ENCODE measurements around the gene MBTPS2.
"Not testable (repeated sequence)": the region's sequence is repeated elsewhere in the genome, so short reads cannot be mapped to it uniquely, and the experiment has no call there.

MBTPS2 gene

DNA sequence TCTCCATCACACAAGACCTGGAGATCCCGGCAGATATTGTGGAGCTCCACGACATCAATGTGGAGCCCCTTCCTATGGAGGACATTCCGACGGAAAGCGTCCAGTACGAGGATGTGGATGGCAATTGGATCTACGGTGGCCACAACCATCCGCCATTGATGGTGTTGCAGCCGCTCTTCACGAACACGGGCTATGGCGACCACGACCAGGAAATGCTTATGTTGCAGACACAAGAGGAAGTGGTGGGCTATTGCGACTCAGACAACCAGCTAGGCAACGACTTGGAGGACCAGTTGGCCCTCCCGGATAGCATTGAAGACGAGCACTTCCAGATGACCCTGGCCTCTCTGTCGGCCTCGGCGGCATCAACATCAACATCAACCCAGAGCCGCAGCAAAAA lies 17.1 kb downstream of the MBTPS2 start:
- DNase-seq (ENCODE audit: low spot score) = no peak

DNA sequence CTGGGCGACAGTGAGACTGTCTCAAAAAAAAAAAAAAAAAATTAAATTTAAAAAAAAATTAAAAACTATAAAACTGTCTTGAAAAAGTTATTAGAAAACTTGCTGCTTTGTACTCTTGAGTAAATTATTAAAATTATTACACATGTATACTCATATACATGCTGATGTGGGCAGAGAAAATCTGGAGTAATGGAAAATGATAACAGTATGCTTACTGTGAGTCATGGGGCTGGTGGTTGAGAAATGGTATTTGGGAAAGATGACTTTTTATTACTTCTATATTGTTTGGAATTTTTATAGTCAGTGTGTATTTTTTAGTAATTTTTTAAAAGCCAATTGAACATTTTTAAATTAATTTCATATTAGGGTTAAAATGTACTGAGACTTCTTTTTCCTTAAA lies 23.8 kb downstream of the MBTPS2 start:
- DNase-seq (ENCODE audit: low spot score) = no peak

DNA sequence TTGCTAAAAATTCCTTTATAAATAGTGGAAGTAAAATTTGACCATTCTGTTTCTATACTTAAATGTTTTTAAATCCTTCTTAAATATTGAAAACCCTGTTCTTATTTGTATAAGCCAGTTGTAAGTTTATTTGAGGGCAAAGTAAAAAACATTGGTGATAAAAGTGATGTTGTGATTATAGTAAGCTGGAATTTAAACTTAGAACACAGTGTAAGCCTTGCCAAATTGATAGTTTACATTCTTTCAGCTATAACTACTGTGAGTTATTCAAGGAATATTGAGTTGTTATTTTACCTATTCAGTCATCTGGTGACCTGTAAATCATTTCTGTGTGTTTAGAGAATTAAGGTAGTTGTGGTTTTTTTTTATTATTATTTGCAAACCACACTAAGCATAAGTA lies 26.0 kb downstream of the MBTPS2 start:
- no peak for DNase-seq (ENCODE audit: low spot score)

DNA sequence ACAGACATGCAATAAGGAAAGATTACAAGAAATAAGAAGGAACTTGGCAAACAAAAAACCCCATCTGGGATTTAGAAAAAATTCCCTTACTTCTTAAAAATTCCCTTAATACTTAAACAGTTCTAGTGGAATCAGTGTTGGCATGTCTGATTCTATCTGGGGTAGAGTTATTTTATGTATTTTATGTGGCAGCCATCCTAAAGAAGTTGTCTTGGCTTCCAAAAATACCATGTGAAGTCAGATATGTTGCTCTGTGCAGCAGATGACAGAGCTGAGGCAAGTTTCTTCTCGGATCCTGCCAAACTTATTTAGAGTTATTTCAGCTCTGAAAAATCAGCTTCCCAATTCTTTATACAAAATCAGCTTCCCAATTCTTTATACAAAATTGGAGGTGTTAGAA lies 31.1 kb downstream of the MBTPS2 start:
- no peak for DNase-seq (ENCODE audit: low spot score)

- no peak for DNase-seq (ENCODE audit: low spot score)
These were observed 33.8 kb downstream of the MBTPS2 start for GRCh38 chrX:21873063-21873775.

GRCh38 chrX:21874182-21874581 lies 34.8 kb downstream of the MBTPS2 start:
- DNase-seq (ENCODE audit: low spot score) = not testable (repeated sequence)

GRCh38 chrX:21875013-21875412 lies 35.6 kb downstream of the MBTPS2 start:
- no peak for DNase-seq (ENCODE audit: low spot score)

DNA sequence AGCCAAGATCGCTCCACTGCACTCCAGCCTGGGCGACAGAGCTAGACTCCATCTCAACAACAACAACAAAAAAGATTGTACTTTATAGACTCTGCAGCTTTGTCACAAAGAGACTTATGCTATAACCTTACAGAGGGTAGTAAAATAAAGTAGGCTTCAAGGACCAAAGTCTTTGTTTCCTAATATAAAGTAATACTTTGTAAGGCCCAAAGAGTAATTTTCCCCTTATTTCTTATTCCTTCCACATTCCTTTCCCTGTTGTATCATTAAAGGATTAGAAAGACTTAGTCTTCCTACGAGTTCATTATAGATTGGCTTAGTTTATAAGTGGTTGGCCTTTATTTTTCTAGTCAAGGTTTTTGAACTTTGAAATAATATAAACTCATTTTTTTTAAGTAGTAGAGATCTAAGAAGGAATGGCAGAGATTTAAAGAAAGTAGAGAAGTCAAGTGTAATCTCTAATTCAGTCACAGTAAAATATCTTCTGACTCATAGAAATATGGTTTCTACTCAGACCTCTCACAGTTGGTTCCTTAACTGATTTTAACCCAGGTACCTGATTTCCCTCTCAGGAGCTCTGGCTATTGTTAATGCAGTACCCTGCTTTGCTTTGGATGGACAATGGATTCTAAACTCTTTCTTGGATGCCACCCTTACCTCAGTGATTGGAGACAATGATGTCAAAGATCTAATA lies 42.6 kb downstream of the MBTPS2 start:
- no peak for DNase-seq (ENCODE audit: low spot score)

DNA sequence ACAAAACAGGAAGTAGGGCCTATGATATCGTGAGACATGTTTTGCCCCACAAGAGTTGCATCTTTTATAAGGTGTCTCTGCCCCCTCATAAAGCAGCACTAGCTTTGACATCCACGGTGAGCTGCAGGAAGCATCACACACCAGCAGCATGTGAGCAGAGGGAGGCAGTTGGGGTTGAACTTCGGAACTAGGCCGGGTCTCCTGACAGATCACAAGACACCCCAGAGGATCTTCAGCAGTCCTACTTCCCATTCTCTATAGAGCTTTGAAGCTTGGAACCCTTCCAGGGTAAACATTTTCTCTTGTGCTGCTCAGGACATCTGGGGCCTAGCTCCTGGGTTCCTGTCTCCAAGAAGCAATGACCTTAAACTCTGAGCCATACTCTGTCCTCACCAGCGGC lies 43.8 kb downstream of the MBTPS2 start:
- DNase-seq (ENCODE audit: low spot score) = no peak

GRCh38 chrX:21885568-21885967 lies 46.2 kb downstream of the MBTPS2 start:
- DNase-seq (ENCODE audit: low spot score) = no peak

GRCh38 chrX:21905313-21905712 lies 65.9 kb downstream of the MBTPS2 start:
- no peak for DNase-seq (ENCODE audit: low spot score)

DNA sequence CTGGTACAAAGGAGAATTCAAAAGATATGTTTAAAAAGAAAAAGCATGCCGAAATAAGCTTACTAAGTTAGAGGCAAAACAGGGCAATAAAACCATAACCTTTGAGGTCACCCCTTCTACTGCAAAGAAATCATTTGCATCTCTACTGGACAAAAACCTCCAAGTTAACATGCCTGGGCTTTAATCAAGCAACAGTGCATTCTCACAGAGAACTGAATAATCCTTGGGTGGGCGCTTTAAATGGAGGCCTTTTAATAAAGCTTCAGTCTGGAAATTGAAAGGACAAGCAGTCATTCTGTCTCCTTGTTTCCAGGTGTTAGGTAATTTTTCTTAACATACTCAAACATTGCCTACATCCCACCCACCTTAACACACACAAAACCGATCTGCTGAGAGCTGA lies 66.5 kb downstream of the MBTPS2 start:
- DNase-seq (ENCODE audit: low spot score) = no peak

- no peak for DNase-seq (ENCODE audit: low spot score)
These were observed 67.8 kb downstream of the MBTPS2 start for GRCh38 chrX:21907260-21907659.

GRCh38 chrX:21911481-21911880 lies 72.1 kb downstream of the MBTPS2 start:
- DNase-seq (ENCODE audit: low spot score) = no peak

DNA sequence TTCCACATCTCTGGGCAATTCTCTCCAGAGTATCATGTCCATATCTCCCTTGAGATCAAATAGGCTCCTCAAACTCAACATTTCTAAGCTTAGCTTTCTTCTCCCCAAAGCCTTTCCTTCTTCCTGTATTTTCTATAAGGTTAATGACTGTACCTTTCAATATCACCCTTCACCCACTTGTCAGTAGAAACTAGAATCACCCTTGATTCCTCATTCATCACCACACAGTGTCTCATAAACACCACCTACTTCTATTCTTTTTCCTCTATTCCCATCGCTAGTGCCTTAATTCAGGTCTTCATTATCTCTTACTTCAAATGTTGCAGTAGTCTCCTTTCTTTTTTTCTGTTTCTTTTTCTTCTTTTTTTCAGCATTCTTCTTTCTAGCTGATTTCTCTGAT lies 72.8 kb downstream of the MBTPS2 start:
- no peak for DNase-seq (ENCODE audit: low spot score)

DNA sequence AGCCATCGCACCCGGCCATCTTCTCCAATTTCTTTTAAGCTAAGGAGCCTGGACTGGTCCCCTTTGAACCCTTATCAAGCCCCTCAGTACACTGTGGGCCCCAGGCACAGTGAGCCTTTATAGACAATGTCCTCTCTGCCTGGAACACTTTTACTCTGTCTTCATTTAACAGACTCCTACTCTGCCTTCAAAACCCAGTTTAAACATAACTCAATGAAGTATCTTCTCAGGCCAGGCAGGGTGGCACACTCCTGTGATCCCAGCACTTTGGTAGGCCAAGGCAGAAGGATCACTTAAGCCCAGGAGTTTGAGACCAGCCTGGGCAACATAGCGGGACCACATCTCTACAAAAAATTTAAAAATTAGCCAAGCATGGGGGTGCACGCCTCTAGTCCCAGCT lies 73.6 kb downstream of the MBTPS2 start:
- no peak for DNase-seq (ENCODE audit: low spot score)

DNA sequence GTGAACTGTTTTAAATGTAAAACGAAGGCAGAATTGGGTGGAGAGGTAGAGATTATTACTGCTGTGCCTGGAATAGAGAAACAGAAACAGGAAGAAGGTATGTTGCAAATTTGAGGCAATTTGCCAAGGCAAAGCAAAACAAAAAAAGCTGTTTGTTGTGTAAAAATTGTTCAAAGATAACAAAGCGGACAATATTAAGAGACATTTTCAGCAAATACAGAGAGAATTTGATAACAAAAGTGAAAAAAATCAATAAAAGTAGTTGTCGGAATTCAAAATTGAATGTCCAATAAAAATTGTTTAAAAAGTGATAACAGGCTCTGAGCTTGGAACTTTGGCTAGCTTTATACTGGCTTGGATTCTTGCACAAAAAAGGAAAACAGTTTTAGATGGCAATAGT lies 86.7 kb downstream of the MBTPS2 start:
- DNase-seq (ENCODE audit: low spot score) = no peak

- no peak for DNase-seq (ENCODE audit: low spot score)
These were observed 87.3 kb downstream of the MBTPS2 start for GRCh38 chrX:21926527-21927278.

DNA sequence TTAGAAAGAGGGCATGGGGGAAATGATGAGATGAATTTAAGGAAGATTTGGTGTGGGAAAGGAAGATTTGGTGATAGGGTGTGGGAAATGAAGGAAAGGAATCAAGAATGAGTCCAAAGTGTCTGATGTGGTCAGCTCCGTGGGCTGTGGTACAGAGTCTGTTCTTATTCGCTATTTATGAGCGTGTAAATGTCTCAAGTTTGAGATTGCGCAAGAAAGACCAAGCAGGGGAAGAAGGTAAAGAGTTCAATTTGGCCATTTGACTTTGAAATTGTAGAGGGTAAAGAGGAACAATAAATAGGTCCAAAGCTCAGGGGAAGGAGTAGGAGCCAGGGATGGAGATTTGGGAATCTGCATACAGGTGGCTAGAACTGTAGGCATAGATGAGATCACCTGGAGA lies 89.8 kb downstream of the MBTPS2 start:
- no peak for DNase-seq (ENCODE audit: low spot score)

- no peak for DNase-seq (ENCODE audit: low spot score)
These were observed 91.6 kb downstream of the MBTPS2 start for GRCh38 chrX:21930986-21931385.

- no peak for DNase-seq (ENCODE audit: low spot score)
These were observed 93.0 kb downstream of the MBTPS2 start for GRCh38 chrX:21932292-21933002.

GRCh38 chrX:21933077-21933476 lies 93.7 kb downstream of the MBTPS2 start:
- no peak for DNase-seq (ENCODE audit: low spot score)

- no peak for DNase-seq (ENCODE audit: low spot score)
These were observed 95.0 kb downstream of the MBTPS2 start for GRCh38 chrX:21934414-21934813.

Measured in CD4-positive, alpha-beta T cell treated with Interleukin-15 for 4 hours (primary cell).